Neural cell (in vitro differentiated cells): ENCODE measurements around the gene GSTM2.

Experiments used
- CTCF ChIP-seq: fragments of 450-650 bp; IDR thresholded peaks from 2 replicates; pipeline ENCODE4 v1.5.1; 2014; ENCODE audit warnings: antibody characterized with exemption, mild to moderate bottlenecking, moderate library complexity; ENCODE audit not compliant: poor library complexity, severe bottlenecking
- EZH2 ChIP-seq: fragments of 200-600, 300-800 bp; shearing (Covaris generic), sonication (generic); IDR thresholded peaks from 2 replicates; pipeline ENCODE4 v1.6.1; 2014; ENCODE audit warnings: antibody characterized with exemption, low read length, borderline replicate concordance, mild to moderate bottlenecking; ENCODE audit not compliant: insufficient read depth, poor library complexity, severe bottlenecking

DNA sequence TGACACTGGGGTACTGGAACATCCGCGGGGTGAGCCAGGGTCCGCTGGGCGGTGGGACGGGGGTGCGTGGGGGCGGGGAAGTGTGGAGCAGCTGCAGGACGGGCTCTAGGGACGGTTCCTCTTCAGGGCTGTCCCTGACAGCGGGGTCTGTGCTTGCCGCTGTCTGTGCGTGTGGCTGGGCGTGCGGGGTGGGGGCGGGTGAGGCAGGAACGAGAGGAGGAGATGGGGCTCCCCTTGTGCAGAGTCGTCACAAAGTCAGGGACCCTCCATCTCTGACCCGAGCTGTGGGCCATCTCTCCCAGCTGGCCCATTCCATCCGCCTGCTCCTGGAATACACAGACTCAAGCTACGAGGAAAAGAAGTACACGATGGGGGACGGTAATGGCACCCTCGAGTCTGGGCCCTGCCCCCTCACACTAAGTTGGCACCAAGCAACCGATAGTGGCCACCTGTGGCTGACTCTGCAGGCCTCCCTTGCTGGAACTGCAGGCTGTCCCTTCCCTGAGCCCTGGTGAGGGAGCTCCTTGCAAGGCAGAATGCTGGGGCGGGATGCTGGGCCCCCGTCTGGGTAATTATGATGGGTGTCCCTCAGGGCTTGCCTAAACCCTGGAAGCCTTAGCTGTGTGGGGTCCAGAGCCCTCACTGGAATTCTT is 392 bp downstream of the GSTM2 start:
- TF ChIP-seq CTCF (no peak), EZH2 (no peak)
